ENCODE results near the gene PMM1.

GRCh38 chr22:41638748-41639147, 49.1 kb upstream of the PMM1 start:
- no peak for TF ChIP-seq TP53 (CRISPR knock-in tag; IDR thresholded peaks at IDR 0.05)
- no peak for TF ChIP-seq POLR2A (IDR thresholded peaks at IDR 0.05; ENCODE audit: low read length)
- TF ChIP-seq, protein P1, sequence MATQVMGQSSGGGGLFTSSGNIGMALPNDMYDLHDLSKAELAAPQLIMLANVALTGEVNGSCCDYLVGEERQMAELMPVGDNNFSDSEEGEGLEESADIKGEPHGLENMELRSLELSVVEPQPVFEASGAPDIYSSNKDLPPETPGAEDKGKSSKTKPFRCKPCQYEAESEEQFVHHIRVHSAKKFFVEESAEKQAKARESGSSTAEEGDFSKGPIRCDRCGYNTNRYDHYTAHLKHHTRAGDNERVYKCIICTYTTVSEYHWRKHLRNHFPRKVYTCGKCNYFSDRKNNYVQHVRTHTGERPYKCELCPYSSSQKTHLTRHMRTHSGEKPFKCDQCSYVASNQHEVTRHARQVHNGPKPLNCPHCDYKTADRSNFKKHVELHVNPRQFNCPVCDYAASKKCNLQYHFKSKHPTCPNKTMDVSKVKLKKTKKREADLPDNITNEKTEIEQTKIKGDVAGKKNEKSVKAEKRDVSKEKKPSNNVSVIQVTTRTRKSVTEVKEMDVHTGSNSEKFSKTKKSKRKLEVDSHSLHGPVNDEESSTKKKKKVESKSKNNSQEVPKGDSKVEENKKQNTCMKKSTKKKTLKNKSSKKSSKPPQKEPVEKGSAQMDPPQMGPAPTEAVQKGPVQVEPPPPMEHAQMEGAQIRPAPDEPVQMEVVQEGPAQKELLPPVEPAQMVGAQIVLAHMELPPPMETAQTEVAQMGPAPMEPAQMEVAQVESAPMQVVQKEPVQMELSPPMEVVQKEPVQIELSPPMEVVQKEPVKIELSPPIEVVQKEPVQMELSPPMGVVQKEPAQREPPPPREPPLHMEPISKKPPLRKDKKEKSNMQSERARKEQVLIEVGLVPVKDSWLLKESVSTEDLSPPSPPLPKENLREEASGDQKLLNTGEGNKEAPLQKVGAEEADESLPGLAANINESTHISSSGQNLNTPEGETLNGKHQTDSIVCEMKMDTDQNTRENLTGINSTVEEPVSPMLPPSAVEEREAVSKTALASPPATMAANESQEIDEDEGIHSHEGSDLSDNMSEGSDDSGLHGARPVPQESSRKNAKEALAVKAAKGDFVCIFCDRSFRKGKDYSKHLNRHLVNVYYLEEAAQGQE (IDR thresholded peaks at IDR 0.05) = no peak
- TF ChIP-seq USF2 (IDR thresholded peaks at IDR 0.05) = no peak
- TF ChIP-seq CEBPB (IDR thresholded peaks at IDR 0.05) = no peak
- TF ChIP-seq NPAS2 (CRISPR knock-in tag; IDR thresholded peaks at IDR 0.05; ENCODE audit: borderline replicate concordance) = no peak
- no peak for TF ChIP-seq CTCF (IDR thresholded peaks at IDR 0.05)
- no peak for TF ChIP-seq HDAC2 (IDR thresholded peaks at IDR 0.05)
- no peak for TF ChIP-seq HEYL (CRISPR knock-in tag; IDR thresholded peaks at IDR 0.05)
- TF ChIP-seq RFX5 (IDR thresholded peaks at IDR 0.05) = no peak
- no peak for TF ChIP-seq RAD21 (conservative IDR thresholded peaks at IDR 0.05 in 1 of 2, IDR thresholded peaks at IDR 0.05 in 1 of 2)
